ENCODE data around the gene MAGOH.
"Not testable (repeated sequence)": the region's sequence is repeated elsewhere in the genome, so short reads cannot be mapped to it uniquely, and the experiment has no call there.

Gene MAGOH

GRCh38 chr1:53238197-53239155 lies at the start of gene MAGOH:
Gene MAGOH, minus strand, starts transcription at chr1:53238518. Its CDS starts 70 bp downstream, at chr1:53238448.
- DNase-seq (ENCODE audit: low read depth), result peak; percentile 81

- no peak for DNase-seq (ENCODE audit: low read depth)
Observed at GRCh38 chr1:53286955-53287354, 48.6 kb upstream of the MAGOH start.

- DNase-seq (ENCODE audit: low read depth), result no peak
Observed at GRCh38 chr1:53285969-53286760, 47.8 kb upstream of the MAGOH start.

- no peak for DNase-seq (ENCODE audit: low read depth)
Observed at GRCh38 chr1:53285546-53285945, 47.2 kb upstream of the MAGOH start.

- no peak for DNase-seq (ENCODE audit: low read depth)
Observed at GRCh38 chr1:53284224-53285020, 46.1 kb upstream of the MAGOH start.

- DNase-seq (ENCODE audit: low read depth), result not testable (repeated sequence)
Observed at GRCh38 chr1:53283156-53283555, 44.8 kb upstream of the MAGOH start.

- no peak for DNase-seq (ENCODE audit: low read depth)
Observed at GRCh38 chr1:53281133-53281532, 42.8 kb upstream of the MAGOH start.

GRCh38 chr1:53280496-53280895 lies 42.2 kb upstream of the MAGOH start:
- no peak for DNase-seq (ENCODE audit: low read depth)

- DNase-seq (ENCODE audit: low read depth), result no peak
Observed at GRCh38 chr1:53279296-53280200, 41.2 kb upstream of the MAGOH start.

- no peak for DNase-seq (ENCODE audit: low read depth)
Observed at GRCh38 chr1:53278298-53278725, 40.0 kb upstream of the MAGOH start.

- no peak for DNase-seq (ENCODE audit: low read depth)
Observed at GRCh38 chr1:53277326-53277725, 39.0 kb upstream of the MAGOH start.

GRCh38 chr1:53276902-53277281 lies 38.6 kb upstream of the MAGOH start:
- DNase-seq (ENCODE audit: low read depth), result no peak

- DNase-seq (ENCODE audit: low read depth), result no peak
Observed at GRCh38 chr1:53276153-53276901, 38.0 kb upstream of the MAGOH start.

GRCh38 chr1:53275566-53275965 lies 37.2 kb upstream of the MAGOH start:
- DNase-seq (ENCODE audit: low read depth), result no peak

GRCh38 chr1:53274541-53275185 lies 36.3 kb upstream of the MAGOH start:
- no peak for DNase-seq (ENCODE audit: low read depth)

GRCh38 chr1:53274026-53274425 lies 35.7 kb upstream of the MAGOH start:
- DNase-seq (ENCODE audit: low read depth), result no peak

- DNase-seq (ENCODE audit: low read depth), result no peak
Observed at GRCh38 chr1:53273526-53273925, 35.2 kb upstream of the MAGOH start.

GRCh38 chr1:53272349-53272748 lies 34.0 kb upstream of the MAGOH start:
- no peak for DNase-seq (ENCODE audit: low read depth)

- no peak for DNase-seq (ENCODE audit: low read depth)
Observed at GRCh38 chr1:53271446-53272090, 33.2 kb upstream of the MAGOH start.
